GM12878 (cell line): Measurements from ENCODE around the gene PKP4. TPM values are rescaled to one million over a fixed set of nuclear protein-coding genes. Genes with fewer than 3 reads are reported as not detected.

ENCODE experiments used
- ATAC-seq: fragments of 200-7000 bp; cut with Tn5 transposase; 3 replicates; pipeline ENCODE4 v1.9.1; 2020; ENCODE audit warnings: mild to moderate bottlenecking, moderate library complexity
- BruUV-seq: library from RNA; stranded (reverse); fragments of 400-500 nt; replicated peaks from 2 replicates; lab custom pipeline; 2021; lab: Mats Ljungman, UMichigan
- CTCF ChIA-PET: fragments of 300-600 bp; sonication (Branson Sonifier 250); formaldehyde crosslinking; extraction: SDS; loops from one replicate; lab custom pipeline; 2021; ENCODE audit warnings: inconsistent platforms; lab: Yijun Ruan, JAX
- POLR2A ChIA-PET: fragments of 350-600 bp; formaldehyde crosslinking; extraction: SDS; loops from one replicate; lab custom pipeline; 2021; ENCODE audit warnings: inconsistent platforms; lab: Charles Lee
- RAD21 ChIA-PET: fragments of 300-600 bp; sonication (Branson Sonifier 250); formaldehyde crosslinking; loops from one replicate; lab custom pipeline; 2023; ENCODE audit warnings: antibody characterized with exemption; ENCODE audit not compliant: unreplicated experiment; lab: Charles Lee
- SMC1A ChIA-PET: fragments of 300-600 bp; sonication (Branson Sonifier 250); formaldehyde crosslinking; loops from one replicate; lab custom pipeline; 2023; ENCODE audit not compliant: unreplicated experiment, uncharacterized antibody; lab: Charles Lee
- DNase-seq: peaks from one replicate; pipeline ENCODE4 v3.0.0-alpha.2; 2011; ENCODE audit warnings: low read depth, low spot score
- FAIRE-seq: peaks from 3 replicates; lab custom pipeline; 2011; peaks lifted over from hg19 to GRCh38; lab: Jason Lieb, UNC
- H2AFZ ChIP-seq: 2 replicates; pipeline ENCODE4 v1.6.0; 2011; ENCODE audit warnings: low read depth, low read length, control low read depth; ENCODE audit not compliant: control insufficient read depth
- H3K27ac ChIP-seq: 2 replicates; pipeline ENCODE4 v1.5.1; 2011; ENCODE audit warnings: control low read depth; ENCODE audit not compliant: control insufficient read depth, insufficient read depth
- H3K27me3 ChIP-seq, 2 experiments: replicated peaks in 1 of 2; 2 replicates each; pipeline versions ENCODE4 v1.6.0 to v1.6.1; 2011; ENCODE audit warnings: low read length in 1 of 2; ENCODE audit not compliant: control insufficient read depth in 2 of 2, insufficient read depth in 2 of 2
- H3K36me3 ChIP-seq, 2 experiments: 2 replicates each; pipeline ENCODE4 v1.5.1; 2011; ENCODE audit warnings: low read length in 1 of 2; ENCODE audit not compliant: control insufficient read depth in 2 of 2, insufficient read depth in 2 of 2
- H3K4me1 ChIP-seq: 2 replicates; pipeline ENCODE4 v1.6.1; 2011; ENCODE audit warnings: mild to moderate bottlenecking, low read length, moderate library complexity, mixed read lengths; ENCODE audit not compliant: control insufficient read depth, insufficient read depth
- H3K4me2 ChIP-seq: 2 replicates; pipeline ENCODE4 v1.6.0; 2011; ENCODE audit warnings: control low read depth; ENCODE audit not compliant: control insufficient read depth, insufficient read depth
- H3K4me3 ChIP-seq: fragments of 200-600 bp; sonication (generic); 2 replicates; pipeline ENCODE4 v1.5.1; 2016
- H3K79me2 ChIP-seq: 2 replicates; pipeline ENCODE4 v1.6.0; 2011; ENCODE audit warnings: low read length; ENCODE audit not compliant: control insufficient read depth, insufficient read depth
- H3K9ac ChIP-seq: 2 replicates; pipeline ENCODE4 v1.8.0; 2011; ENCODE audit warnings: low read length, control low read depth, mixed read lengths; ENCODE audit not compliant: control insufficient read depth, insufficient read depth
- H3K9me3 ChIP-seq: replicated peaks from 3 replicates; pipeline ENCODE4 v1.5.1; 2011; ENCODE audit warnings: mild to moderate bottlenecking, low read length; ENCODE audit not compliant: control insufficient read depth, insufficient read depth
- H4K20me1 ChIP-seq: 2 replicates; pipeline ENCODE4 v1.6.0; 2011; ENCODE audit not compliant: control insufficient read depth, insufficient read depth
- E2F8 ChIP-seq: fragments of 450-650 bp; IDR thresholded peaks from 2 replicates; pipeline ENCODE4 v1.6.1; 2018; ENCODE audit warnings: mild to moderate bottlenecking, low read depth, moderate library complexity; ENCODE audit not compliant: partially characterized antibody
- IRF4 ChIP-seq: IDR thresholded peaks from 2 replicates; pipeline ENCODE4 v1.6.1; 2011; ENCODE audit warnings: low read depth, low read length
- MEF2A ChIP-seq: IDR thresholded peaks from 2 replicates; pipeline ENCODE4 v1.6.1; 2011; ENCODE audit warnings: low read depth, mild to moderate bottlenecking, low read length, moderate library complexity; ENCODE audit not compliant: insufficient read depth
- RAD21 ChIP-seq: IDR thresholded peaks from 2 replicates; pipeline ENCODE4 v1.6.1; 2011; ENCODE audit warnings: mild to moderate bottlenecking, low read depth, low read length, moderate library complexity; ENCODE audit not compliant: insufficient read depth
- SREBF2 ChIP-seq: IDR thresholded peaks from 2 replicates; pipeline ENCODE4 v1.6.1; 2012; ENCODE audit warnings: mild to moderate bottlenecking, low read length
- ZBTB40 ChIP-seq: fragments of 450-650 bp; IDR thresholded peaks from 2 replicates; pipeline ENCODE4 v1.6.1; 2016; ENCODE audit warnings: mild to moderate bottlenecking, moderate library complexity, borderline replicate concordance
- WGBS: methylation state at CpG from one replicate; pipeline ENCODE4 v1.1.6; 2016; ENCODE audit warnings: low lambda C conversion rate; ENCODE audit not compliant: insufficient replicate concordance, insufficient coverage; ENCODE audit errors: missing lambda C conversion rate; 5-methylcytosine and 5-hydroxymethylcytosine counted together
- in situ Hi-C: fragments of 300-500 bp; cut with MboI; formaldehyde crosslinking; loops from 9 replicates; pipeline ENCODE4 v1.14.3; 2018; ENCODE audit warnings: mixed read lengths
- intact Hi-C: fragments of 100-400 bp; cut with micrococcal nuclease; formaldehyde crosslinking; loops from one replicate; pipeline ENCODE4 v1.14.2; 2022; ENCODE audit not compliant: unreplicated experiment
- polyA plus RNA-seq, 11 experiments: library from polyadenylated mRNA; depleted of rRNA in 4 of 11; unstranded in 6 of 11; stranded (reverse) in 5 of 11; fragments of >200 nt; fragmentation: Nextera tagmentation in 4 of 11; fragmentation: Illumina TruSeq in 1 of 11; extraction: Ambion mirVana in 4 of 11; extraction: Trizol in 1 of 11; gene quantifications; 1 replicate in 1 of 11; 2 replicates in 10 of 11; pipeline versions ENCODE4 v1.2.1 to v1.2.3, GENCODE V29; 2011 to 2016; ENCODE audit warnings: inconsistent platforms in 2 of 11, missing spikeins in 2 of 11, low read depth in 1 of 11
- total RNA-seq, 4 experiments: library from RNA; depleted of rRNA in 3 of 4; stranded (reverse); fragments of >200 nt in 3 of 4; fragmentation: Illumina TruSeq in 1 of 4; extraction: Trizol in 1 of 4; gene quantifications; 2 replicates each; pipeline versions ENCODE4 v1.2.1 to v1.2.3, GENCODE V29; 2013 to 2021

PKP4 gene
- total and polyA plus RNA-seq, 10 of the 15 experiments (the other 5 are each of a cell fraction or from before 2014, with no cell fraction given), result 4.8 to 35.8 (median 17.7) TPM

GRCh38 chr2:158580760-158581159 lies 124.0 kb downstream of the PKP4 start:
- no peak for FAIRE-seq
- no peaks in the 10 kb centered on the region for H3K79me2 ChIP-seq
- H3K36me3 ChIP-seq, result no peaks in the 10 kb centered on the region
- ChIA-PET CTCF (no interaction called here), RAD21 (no interaction called here), POLR2A (no interaction called here), SMC1A (interaction anchor here (0.6 kb wide), 1 partner anchor 36 kb away, joined by 4 read pairs; no protein-coding TSS in a partner anchor)
- H3K27ac ChIP-seq, result no peak overlapping the region
- no TSS peak for BruUV-seq
- no peak overlapping the region for H2AFZ ChIP-seq
- no peak for DNase-seq
- no peaks in the 10 kb centered on the region for H3K27me3 ChIP-seq
- H3K4me1 ChIP-seq, result peaks cover 4% of the 10 kb centered on the region; the same call in 1 of the 2 replicates
- no peak for ATAC-seq
- H3K9me3 ChIP-seq, result no peaks in the 10 kb centered on the region
- H3K4me2 ChIP-seq, result no peak overlapping the region
- no peaks in the 10 kb centered on the region for H4K20me1 ChIP-seq
- intact Hi-C loops (no loop called here), in situ Hi-C loops (no loop called here)
- 100% methylated on average over 2 of the region's 2 CpGs for WGBS
- H3K9ac ChIP-seq, result no peak overlapping the region
- no peak overlapping the region for H3K4me3 ChIP-seq
- TF ChIP-seq RAD21 (no peak), MEF2A (no peak), SREBF2 (no peak), E2F8 (no peak)

- Histone ChIP-seq H3K4me2 (no peak overlapping the region), H3K4me1 (peaks cover 4% of the 10 kb centered on the region; the same call in 1 of the 2 replicates), H3K9me3 (no peaks in the 10 kb centered on the region), H3K9ac (no peak overlapping the region), H3K4me3 (no peak overlapping the region), H3K27me3 (no peaks in the 10 kb centered on the region), H3K79me2 (no peaks in the 10 kb centered on the region), H3K27ac (no peak overlapping the region), H3K36me3 (no peaks in the 10 kb centered on the region), H4K20me1 (no peaks in the 10 kb centered on the region), H2AFZ (no peak overlapping the region)
- ChIA-PET SMC1A (no interaction called here), RAD21 (interaction anchor here (0.5 kb wide), 1 partner anchor 29 kb away, joined by 3 read pairs; no protein-coding TSS in a partner anchor), POLR2A (no interaction called here), CTCF (interaction anchor here (0.6 kb wide), 1 partner anchor 487 kb away, joined by 4 read pairs; no protein-coding TSS in a partner anchor)
- FAIRE-seq (no peak), ATAC-seq (no peak), DNase-seq (no peak)
- intact Hi-C loops, result no loop called here
- 100% methylated on average over 1 of the region's 1 CpG for WGBS
- no TSS peak for BruUV-seq
- in situ Hi-C loops, result no loop called here
- TF ChIP-seq ZBTB40 (no peak), IRF4 (no peak)
Measured at GRCh38 chr2:158582670-158583069, 125.9 kb downstream of the PKP4 start.
